K562 (cell line): ENCODE measurements around the gene DYNLL1. TPM values are rescaled to one million over a fixed set of nuclear protein-coding genes. Genes with fewer than 3 reads are reported as not detected.

ENCODE experiments used
- ATAC-seq: fragments of 200-7000 bp; cut with Tn5 transposase; 3 replicates; pipeline ENCODE4 v1.9.1; 2020; ENCODE audit warnings: moderate library complexity
- BruUV-seq: library from RNA; stranded (reverse); fragments of 400-500 nt; replicated peaks from 2 replicates; lab custom pipeline; 2021; lab: Mats Ljungman, UMichigan
- CTCF ChIA-PET: fragments of 300-600 bp; formaldehyde crosslinking; extraction: SDS; loops from one replicate; lab custom pipeline; 2021; ENCODE audit warnings: low intra/inter-chr PET ratio; lab: Yijun Ruan, JAX
- POLR2A ChIA-PET: fragments of 300-600, 350-650 bp; sonication (Branson Sonifier 250); formaldehyde crosslinking; extraction: SDS; loops from one replicate; lab custom pipeline; 2021; ENCODE audit warnings: antibody characterized with exemption, inconsistent platforms; lab: Yijun Ruan, JAX
- DNase-seq, 4 experiments: peaks; one replicate each; pipeline versions ENCODE4 v3.0.0 to v3.0.0-alpha.2; 2011 to 2018; ENCODE audit warnings: low spot score in 3 of 4, mixed read lengths in 3 of 4; ENCODE audit errors: extremely low read depth in 1 of 4
- FAIRE-seq: peaks from 2 replicates; lab custom pipeline; 2011; peaks lifted over from hg19 to GRCh38; lab: Jason Lieb, UNC
- H2AFZ ChIP-seq: 2 replicates; pipeline ENCODE4 v1.6.0; 2011; ENCODE audit warnings: low read depth, low read length, control low read depth, inconsistent platforms
- H3K27ac ChIP-seq: fragments of 200-600 bp; 3 replicates; pipeline ENCODE4 v1.8.0; 2011; ENCODE audit warnings: low read depth, mild to moderate bottlenecking, control low read depth, inconsistent platforms, low read length, moderate library complexity, mixed read lengths; ENCODE audit errors: extremely low read depth
- H3K27me3 ChIP-seq, 2 experiments: fragments of 300-600 bp in 1 of 2; 2 replicates in 1 of 2; 3 replicates in 1 of 2; pipeline versions ENCODE4 v1.6.0 to v1.8.0; 2011; ENCODE audit warnings: inconsistent platforms in 2 of 2, low read length in 2 of 2, mild to moderate bottlenecking in 1 of 2, mixed read lengths in 1 of 2, moderate library complexity in 1 of 2; ENCODE audit not compliant: control insufficient read depth in 2 of 2, insufficient read depth in 2 of 2
- H3K36me3 ChIP-seq: fragments of 300-600 bp; 3 replicates; pipeline ENCODE4 v1.8.0; 2011; ENCODE audit warnings: mild to moderate bottlenecking, low read length, inconsistent platforms; ENCODE audit not compliant: control insufficient read depth, insufficient read depth
- H3K4me1 ChIP-seq, 2 experiments: fragments of 200-600 bp in 1 of 2; replicated peaks in 1 of 2; 2 replicates in 1 of 2; 3 replicates in 1 of 2; pipeline versions ENCODE4 v1.5.1 to v1.8.0; 2011; ENCODE audit warnings: inconsistent platforms in 2 of 2, low read length in 2 of 2, mild to moderate bottlenecking in 1 of 2, mixed read lengths in 1 of 2, moderate library complexity in 1 of 2; ENCODE audit not compliant: control insufficient read depth in 2 of 2, insufficient read depth in 2 of 2
- H3K4me2 ChIP-seq: 2 replicates; pipeline ENCODE4 v1.6.1; 2011; ENCODE audit warnings: low read length, control low read depth, inconsistent platforms, mixed read lengths; ENCODE audit not compliant: insufficient read depth
- H3K4me3 ChIP-seq: fragments of 200-600 bp; sonication (generic), shearing (Covaris generic); 2 replicates; pipeline ENCODE4 v1.5.1; 2016; ENCODE audit warnings: control low read depth, inconsistent platforms
- H3K79me2 ChIP-seq: fragments of 200-600 bp; 3 replicates; pipeline ENCODE4 v1.8.0; 2011; ENCODE audit warnings: low read length, inconsistent platforms; ENCODE audit not compliant: control insufficient read depth, insufficient read depth
- H3K9ac ChIP-seq, 2 experiments: 2 replicates each; pipeline versions ENCODE4 v1.6.0 to v1.6.1; 2011; ENCODE audit warnings: low read depth in 2 of 2, low read length in 2 of 2, control low read depth in 1 of 2, inconsistent platforms in 1 of 2, mild to moderate bottlenecking in 1 of 2, mixed read lengths in 1 of 2; ENCODE audit not compliant: insufficient read depth in 1 of 2
- H3K9me1 ChIP-seq: one replicate; pipeline ENCODE4 v1.6.0; 2011; ENCODE audit warnings: inconsistent platforms, mild to moderate bottlenecking, low read length, moderate library complexity; ENCODE audit not compliant: control insufficient read depth, insufficient read depth
- H3K9me3 ChIP-seq: replicated peaks from 2 replicates; pipeline ENCODE4 v1.5.1; 2011; ENCODE audit warnings: low read depth, low read length, inconsistent platforms; ENCODE audit not compliant: control insufficient read depth, insufficient read depth
- H4K20me1 ChIP-seq: replicated peaks from 2 replicates; pipeline ENCODE4 v1.6.1; 2011; ENCODE audit warnings: low read length, inconsistent platforms, mixed read lengths; ENCODE audit not compliant: control insufficient read depth, insufficient read depth
- ATF1 ChIP-seq, 2 experiments: fragments of 450-650 bp in 1 of 2; IDR thresholded peaks; 2 replicates each; pipeline ENCODE4 v1.6.1; 2016; ENCODE audit warnings: missing compliant biosample characterization in 1 of 2, missing genetic modification characterization in 1 of 2
- COPS2 ChIP-seq: fragments of 450-650 bp; conservative IDR thresholded peaks from 2 replicates; pipeline ENCODE4 v1.6.1; 2016; ENCODE audit warnings: mild to moderate bottlenecking, moderate library complexity
- CTBP1 ChIP-seq: fragments of 450-650 bp; IDR thresholded peaks from 2 replicates; pipeline ENCODE4 v1.6.1; 2016; ENCODE audit warnings: borderline replicate concordance
- ELF2 ChIP-seq: fragments of 250-450 bp; sonication (Bioruptor Pico); IDR thresholded peaks from 2 replicates; pipeline ENCODE4 v1.5.0; 2021; ENCODE audit warnings: mild to moderate bottlenecking
- ETV1 ChIP-seq: fragments of 450-650 bp; conservative IDR thresholded peaks from 2 replicates; pipeline ENCODE4 v1.6.1; 2016; ENCODE audit warnings: missing genetic modification characterization, control low read depth, low read depth, missing compliant biosample characterization
- HCFC1 ChIP-seq: IDR thresholded peaks from 2 replicates; pipeline ENCODE4 v1.6.1; 2012; ENCODE audit warnings: low read depth, low read length, improper control_type of control experiment
- HMBOX1 ChIP-seq: sonication (generic); IDR thresholded peaks from 2 replicates; pipeline ENCODE4 v1.6.1; 2016
- KDM1A ChIP-seq, 2 experiments: fragments of 450-650 bp; IDR thresholded peaks; 2 replicates each; pipeline ENCODE4 v1.6.1; 2016; ENCODE audit warnings: mild to moderate bottlenecking in 2 of 2
- MECOM ChIP-seq: fragments of 250-450 bp; sonication (Bioruptor Pico); IDR thresholded peaks from 2 replicates; pipeline ENCODE4 v1.8.0; 2022; ENCODE audit warnings: inconsistent platforms
- NFXL1 ChIP-seq: fragments of 450-650 bp; formaldehyde crosslinking; IDR thresholded peaks from 2 replicates; pipeline ENCODE4 v1.4.0; 2021; ENCODE audit warnings: mild to moderate bottlenecking
- POLR2G ChIP-seq: fragments of 200-400 bp; formaldehyde crosslinking; IDR thresholded peaks from 2 replicates; pipeline ENCODE4 v1.6.1; 2017; ENCODE audit warnings: low read depth, mild to moderate bottlenecking, antibody characterized with exemption, low read length, moderate library complexity
- RBFOX2 ChIP-seq: fragments of 200-400 bp; formaldehyde crosslinking; IDR thresholded peaks from 2 replicates; pipeline ENCODE4 v1.6.1; 2017; ENCODE audit warnings: low read depth, mild to moderate bottlenecking, low read length, moderate library complexity
- RBM15 ChIP-seq: fragments of 200-400 bp; formaldehyde crosslinking; IDR thresholded peaks from 2 replicates; pipeline ENCODE4 v1.6.1; 2018; ENCODE audit warnings: mild to moderate bottlenecking, low read length, moderate library complexity; ENCODE audit not compliant: insufficient read depth
- SPI1 ChIP-seq: IDR thresholded peaks from 2 replicates; pipeline ENCODE4 v1.6.1; 2011; ENCODE audit warnings: low read depth, low read length, control low read depth, borderline replicate concordance
- TEAD1 ChIP-seq, 2 experiments: fragments of 450-650 bp in 1 of 2; sonication (generic) in 1 of 2; formaldehyde crosslinking; IDR thresholded peaks; 2 replicates each; pipeline versions ENCODE4 v1.4.0 to v1.8.0; 2020 to 2022; ENCODE audit warnings: mild to moderate bottlenecking in 2 of 2, missing genetic modification reagents in 1 of 2
- TSHZ1 ChIP-seq: fragments of 250-450 bp; sonication (Bioruptor Pico); IDR thresholded peaks from 2 replicates; pipeline ENCODE4 v1.4.0; 2020; ENCODE audit warnings: mild to moderate bottlenecking, moderate library complexity
- XRCC5 ChIP-seq: fragments of 200-400 bp; formaldehyde crosslinking; IDR thresholded peaks from 2 replicates; pipeline ENCODE4 v1.6.1; 2017; ENCODE audit warnings: low read depth, mild to moderate bottlenecking, low read length
- ZNF174 ChIP-seq: fragments of 250-450 bp; sonication (Bioruptor Pico); IDR thresholded peaks from 2 replicates; pipeline ENCODE4 v1.4.0; 2020; ENCODE audit warnings: mild to moderate bottlenecking
- ZNF76 ChIP-seq: fragments of 250-450 bp; sonication (Bioruptor Pico); IDR thresholded peaks from 2 replicates; pipeline ENCODE4 v1.4.0; 2020; ENCODE audit warnings: mild to moderate bottlenecking, moderate library complexity, borderline replicate concordance
- WGBS: fragments of 100-300 bp; shearing (Covaris generic); methylation state at CpG from one replicate; pipeline ENCODE4 v1.1.6; 2016; ENCODE audit warnings: low coverage, mixed read lengths; ENCODE audit not compliant: insufficient coverage; ENCODE audit errors: missing lambda C conversion rate; 5-methylcytosine and 5-hydroxymethylcytosine counted together
- in situ Hi-C: fragments of 300-500 bp; cut with MboI; formaldehyde crosslinking; loops from 4 replicates; pipeline ENCODE4 v1.15.0; 2018; ENCODE audit warnings: inconsistent platforms, mixed read lengths
- intact Hi-C: fragments of 100-400 bp; cut with micrococcal nuclease; formaldehyde crosslinking; loops from 2 replicates; pipeline ENCODE4 v1.14.2; 2022
- polyA plus RNA-seq, 8 experiments: library from polyadenylated mRNA; depleted of rRNA in 4 of 8; stranded (reverse) in 5 of 8; unstranded in 3 of 8; fragments of >200 nt; fragmentation: Nextera tagmentation in 2 of 8; fragmentation: Illumina TruSeq in 1 of 8; extraction: Ambion mirVana in 2 of 8; extraction: Trizol in 1 of 8; gene quantifications; 2 replicates each; pipeline versions ENCODE4 v1.2.1 to v1.2.3, GENCODE V29; 2011 to 2014; ENCODE audit warnings: inconsistent platforms in 1 of 8, missing spikeins in 1 of 8
- total RNA-seq, 7 experiments: library from RNA; depleted of rRNA in 6 of 7; stranded (reverse); fragments of >200 nt in 6 of 7; fragmentation: Illumina TruSeq in 2 of 7; extraction: Trizol in 2 of 7; gene quantifications; 2 replicates each; pipeline versions ENCODE4 v1.2.1 to v1.2.3, GENCODE V29; 2011 to 2021; ENCODE audit warnings: low replicate concordance in 1 of 7

DYNLL1 gene
- total and polyA plus RNA-seq, 9 of the 15 experiments (the other 6 are each of a cell fraction or from before 2014, with no cell fraction given), result 303 to 1,112 (median 468) TPM

- H3K4me3 ChIP-seq, result peak overlapping the region; percentile 90
- H4K20me1 ChIP-seq, result peaks cover 33% of the 10 kb centered on the region
- H3K36me3 ChIP-seq, result peaks cover 52% of the 10 kb centered on the region
- H2AFZ ChIP-seq, result peak overlapping the region; percentile 18; the same call in 1 of the 2 replicates
- peak; percentile 24 for ATAC-seq
- POLR2A ChIA-PET, result interaction anchor here (0.6 to 3.1 kb wide), 15 partner anchors 9 to 980 kb away, joined by 3 to 23 read pairs (median 5); partner anchors contain the start of genes RNU4-1 and RNU4-2
- BruUV-seq, result TSS peak; percentile 41
- H3K9me3 ChIP-seq, result no peaks in the 10 kb centered on the region
- peaks cover 94% of the 10 kb centered on the region for H3K79me2 ChIP-seq
- H3K4me2 ChIP-seq, result peak overlapping the region; percentile 97
- peak; percentile 79 for FAIRE-seq
- peaks cover 18 to 29% of the 10 kb centered on the region in 2 experiments for H3K4me1 ChIP-seq
- in situ Hi-C loops (no loop called here), intact Hi-C loops (loop anchor here (5.0 kb wide), 1 partner anchor 114 kb away; the partner anchor contains the start of gene POP5)
- H3K27ac ChIP-seq, result peak overlapping the region; percentile 96
- CTCF ChIA-PET, result no interaction called here
- H3K9me1 ChIP-seq, result no peaks in the 10 kb centered on the region
- under 1% methylated on average over 23 of the region's 23 CpGs for WGBS
- H3K27me3 ChIP-seq, result no peaks in the 10 kb centered on the region
- peak overlapping the region; percentile 87 to 100 for H3K9ac ChIP-seq
- DNase-seq, result peak in 1 of 4 experiments; percentile 58
- TF ChIP-seq MECOM (CRISPR knock-in tag) (peak; percentile 85), SPI1 (peak; percentile 83), POLR2G (peak; percentile 47; the same call in 1 of the 2 replicates), ZNF76 (CRISPR knock-in tag) (no peak), ELF2 (CRISPR knock-in tag) (no peak), RBFOX2 (peak; percentile 14), ZNF174 (CRISPR knock-in tag) (no peak), RBM15 (no peak), HCFC1 (peak; percentile 7; the same call in 1 of the 2 replicates), CTBP1 (peak; percentile 41; the same call in 1 of the 2 replicates), TSHZ1 (CRISPR knock-in tag) (no peak), XRCC5 (0 out of 2 replicates have a peak, but pooled peaks have one; percentile 50), NFXL1 (CRISPR knock-in tag) (no peak), HMBOX1 (peak; percentile 68), COPS2 (no peak), KDM1A (IDR thresholded peaks at IDR 0.05) (no peak), ETV1 (tag) (peak; percentile 29; the same call in 1 of the 2 replicates), TEAD1 (CRISPR knock-in tag; IDR thresholded peaks at IDR 0.05) (0 out of 4 replicates have a peak, but pooled peaks of 1 of the 2 experiments have one; percentile 31), ATF1 (CRISPR knock-in tag; IDR thresholded peaks at IDR 0.05) (no peak), ATF1 (tag; IDR thresholded peaks at IDR 0.05) (0 out of 2 replicates have a peak, but pooled peaks have one; percentile 32)
Measured at GRCh38 chr12:120468325-120468820, 27.5 kb upstream of the DYNLL1 start.
